GM18873 (cell line): ENCODE results near the gene SLCO4C1.

ENCODE experiments used
- ATAC-seq: cut with Tn5 transposase; IDR thresholded peaks from one replicate; pipeline ENCODE4 v1.9.1; 2021; ENCODE audit warnings: mild to moderate bottlenecking, moderate library complexity, moderate number of reproducible peaks; ENCODE audit not compliant: unreplicated experiment, low FRiP score

Gene SLCO4C1

GRCh38 chr5:102278231-102278630 lies 17.9 kb downstream of the SLCO4C1 start:
- ATAC-seq, result no peak

- no peak for ATAC-seq
Measured at GRCh38 chr5:102277144-102277543, 18.9 kb downstream of the SLCO4C1 start.

- ATAC-seq, result no peak
Measured at GRCh38 chr5:102271759-102272158, 24.3 kb downstream of the SLCO4C1 start.

GRCh38 chr5:102270036-102270435 lies 26.0 kb downstream of the SLCO4C1 start:
- ATAC-seq, result no peak

- no peak for ATAC-seq
Measured at GRCh38 chr5:102262688-102263087, 33.4 kb downstream of the SLCO4C1 start.

- ATAC-seq, result no peak
Measured at GRCh38 chr5:102249381-102249780, 46.7 kb downstream of the SLCO4C1 start.

GRCh38 chr5:102243213-102243612 lies 52.9 kb downstream of the SLCO4C1 start:
- ATAC-seq, result no peak

GRCh38 chr5:102241809-102242421 lies 54.2 kb downstream of the SLCO4C1 start:
- no peak for ATAC-seq

- peak; percentile 85 for ATAC-seq
Measured at GRCh38 chr5:102231693-102232619, 64.1 kb downstream of the SLCO4C1 start.

- ATAC-seq, result no peak
Measured at GRCh38 chr5:102229685-102230084, 66.4 kb downstream of the SLCO4C1 start.

GRCh38 chr5:102226321-102226720 lies 69.8 kb downstream of the SLCO4C1 start:
- no peak for ATAC-seq

GRCh38 chr5:102223542-102224477 lies 72.3 kb downstream of the SLCO4C1 start:
- ATAC-seq, result no peak

- ATAC-seq, result no peak
Measured at GRCh38 chr5:102222772-102223171, 73.3 kb downstream of the SLCO4C1 start.

- no peak for ATAC-seq
Measured at GRCh38 chr5:102221949-102222348, 74.1 kb downstream of the SLCO4C1 start.

- ATAC-seq, result no peak
Measured at GRCh38 chr5:102218159-102218558, 77.9 kb downstream of the SLCO4C1 start.

GRCh38 chr5:102216678-102217077 lies 79.4 kb downstream of the SLCO4C1 start:
- ATAC-seq, result no peak

- no peak for ATAC-seq
Measured at GRCh38 chr5:102211165-102211564, 84.9 kb downstream of the SLCO4C1 start.

GRCh38 chr5:102200861-102201260 lies 95.2 kb downstream of the SLCO4C1 start:
- ATAC-seq, result no peak

GRCh38 chr5:102196481-102196880 lies 99.6 kb downstream of the SLCO4C1 start:
- ATAC-seq, result no peak
